DOHH2 (cell line): ENCODE measurements around the gene GHDC.

Source experiments
- H3F3A ChIP-seq: fragments of 200-600 bp; sonication (generic), shearing (Covaris generic); 2 replicates; pipeline ENCODE4 v1.6.0; 2016; ENCODE audit warnings: antibody characterized with exemption, mild to moderate bottlenecking; ENCODE audit not compliant: control insufficient read depth, insufficient read depth
- H3K27ac ChIP-seq: fragments of 200-600 bp; sonication (generic); 2 replicates; pipeline ENCODE4 v1.5.1; 2014; ENCODE audit warnings: low read depth, mild to moderate bottlenecking, low read length, moderate library complexity
- H3K27me3 ChIP-seq: fragments of 200-600 bp; sonication (generic); 2 replicates; pipeline ENCODE4 v1.6.1; 2014; ENCODE audit warnings: mild to moderate bottlenecking, low read length, mixed read lengths; ENCODE audit not compliant: control insufficient read depth
- H3K36me3 ChIP-seq: fragments of 200-600 bp; sonication (generic); 2 replicates; pipeline ENCODE4 v1.6.1; 2014; ENCODE audit warnings: mild to moderate bottlenecking, low read length, moderate library complexity, mixed read lengths; ENCODE audit not compliant: control insufficient read depth
- H3K4me1 ChIP-seq: fragments of 200-600 bp; sonication (generic); 2 replicates; pipeline ENCODE4 v1.6.1; 2014; ENCODE audit warnings: mild to moderate bottlenecking, low read length, mixed read lengths; ENCODE audit not compliant: control insufficient read depth
- H3K4me2 ChIP-seq: fragments of 200-600 bp; sonication (generic); 2 replicates; pipeline ENCODE4 v1.6.0; 2014; ENCODE audit warnings: mild to moderate bottlenecking, low read length, moderate library complexity
- H3K4me3 ChIP-seq: fragments of 200-600 bp; sonication (generic); 2 replicates; pipeline ENCODE4 v1.5.1; 2014; ENCODE audit warnings: mild to moderate bottlenecking, low read length, mixed read lengths
- H3K79me2 ChIP-seq: fragments of 200-600 bp; sonication (generic); 2 replicates; pipeline ENCODE4 v1.6.1; 2014; ENCODE audit warnings: mild to moderate bottlenecking, low read length, mixed read lengths; ENCODE audit not compliant: control insufficient read depth
- H3K9me2 ChIP-seq: fragments of 200-600 bp; sonication (generic); replicated peaks from 2 replicates; pipeline ENCODE4 v1.6.1; 2014; ENCODE audit warnings: mild to moderate bottlenecking, low read length, mixed read lengths; ENCODE audit not compliant: control insufficient read depth
- H3K9me3 ChIP-seq: fragments of 200-600 bp; sonication (generic); 2 replicates; pipeline ENCODE4 v1.6.1; 2014; ENCODE audit warnings: antibody characterized with exemption, low read length, mixed read lengths; ENCODE audit not compliant: control insufficient read depth, insufficient read depth
- H4K20me1 ChIP-seq: fragments of 200-600 bp; sonication (generic); 2 replicates; pipeline ENCODE4 v1.6.0; 2014; ENCODE audit warnings: low read depth, mild to moderate bottlenecking, antibody characterized with exemption, low read length, moderate library complexity; ENCODE audit not compliant: control insufficient read depth, insufficient read depth
- EZH2phosphoT487 ChIP-seq: fragments of 200-600 bp; sonication (generic); IDR thresholded peaks from 2 replicates; pipeline ENCODE4 v1.6.1; 2017; ENCODE audit warnings: borderline replicate concordance, mild to moderate bottlenecking, antibody characterized with exemption, low read length, moderate library complexity, mixed read lengths
- TF ChIP-seq, protein P1 (sequence below): fragments of 200-600 bp; sonication (generic); IDR thresholded peaks from one replicate; pipeline ENCODE4 v1.5.1; 2014; ENCODE audit warnings: antibody characterized with exemption, mild to moderate bottlenecking, low read depth, low read length; ENCODE audit not compliant: poor library complexity, severe bottlenecking

Gene GHDC

GRCh38 chr17:42203354-42203753 is 9.1 kb upstream of the GHDC start:
- no peaks in the 10 kb centered on the region; the same call in 1 of the 2 replicates for H3F3A ChIP-seq
- H3K4me3 ChIP-seq = no peak overlapping the region
- no peaks in the 10 kb centered on the region for H4K20me1 ChIP-seq
- H3K79me2 ChIP-seq = no peaks in the 10 kb centered on the region
- H3K9me2 ChIP-seq = no peaks in the 10 kb centered on the region
- H3K27ac ChIP-seq = no peak overlapping the region
- H3K36me3 ChIP-seq = peaks cover 43% of the 10 kb centered on the region
- TF ChIP-seq, protein P1, sequence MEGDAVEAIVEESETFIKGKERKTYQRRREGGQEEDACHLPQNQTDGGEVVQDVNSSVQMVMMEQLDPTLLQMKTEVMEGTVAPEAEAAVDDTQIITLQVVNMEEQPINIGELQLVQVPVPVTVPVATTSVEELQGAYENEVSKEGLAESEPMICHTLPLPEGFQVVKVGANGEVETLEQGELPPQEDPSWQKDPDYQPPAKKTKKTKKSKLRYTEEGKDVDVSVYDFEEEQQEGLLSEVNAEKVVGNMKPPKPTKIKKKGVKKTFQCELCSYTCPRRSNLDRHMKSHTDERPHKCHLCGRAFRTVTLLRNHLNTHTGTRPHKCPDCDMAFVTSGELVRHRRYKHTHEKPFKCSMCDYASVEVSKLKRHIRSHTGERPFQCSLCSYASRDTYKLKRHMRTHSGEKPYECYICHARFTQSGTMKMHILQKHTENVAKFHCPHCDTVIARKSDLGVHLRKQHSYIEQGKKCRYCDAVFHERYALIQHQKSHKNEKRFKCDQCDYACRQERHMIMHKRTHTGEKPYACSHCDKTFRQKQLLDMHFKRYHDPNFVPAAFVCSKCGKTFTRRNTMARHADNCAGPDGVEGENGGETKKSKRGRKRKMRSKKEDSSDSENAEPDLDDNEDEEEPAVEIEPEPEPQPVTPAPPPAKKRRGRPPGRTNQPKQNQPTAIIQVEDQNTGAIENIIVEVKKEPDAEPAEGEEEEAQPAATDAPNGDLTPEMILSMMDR = no peak
- TF ChIP-seq EZH2phosphoT487 = no peak
- H3K4me2 ChIP-seq = no peak overlapping the region
- no peaks in the 10 kb centered on the region for H3K27me3 ChIP-seq
- no peaks in the 10 kb centered on the region for H3K4me1 ChIP-seq
- H3K9me3 ChIP-seq = no peaks in the 10 kb centered on the region

DNA sequence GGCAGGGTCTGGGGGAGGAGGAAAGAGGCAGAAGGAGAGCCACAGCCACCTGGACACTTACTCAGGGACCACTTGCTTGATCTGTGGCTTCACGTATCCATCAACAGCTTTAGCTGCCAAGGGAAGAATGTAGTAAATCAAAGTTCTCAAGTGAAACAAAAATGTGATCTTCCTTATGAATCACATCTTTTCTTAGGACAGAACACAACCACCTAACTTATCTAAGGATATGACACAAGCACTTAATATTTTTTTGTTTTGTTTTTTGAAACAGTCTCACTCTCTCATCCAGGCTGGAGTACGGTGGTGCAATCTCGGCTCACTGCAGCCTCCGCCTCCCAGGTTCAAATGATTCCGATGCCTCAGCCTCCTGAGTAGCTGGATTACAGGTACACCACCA is 8.4 kb upstream of the GHDC start:
- Histone ChIP-seq H3K27ac (no peak overlapping the region), H3K36me3 (peaks cover 43% of the 10 kb centered on the region)
- TF ChIP-seq EZH2phosphoT487 = no peak
- TF ChIP-seq, protein P1 = no peak

GRCh38 chr17:42202159-42202558 is 7.9 kb upstream of the GHDC start:
- H3K4me3 ChIP-seq = no peak overlapping the region
- no peaks in the 10 kb centered on the region for H3K9me3 ChIP-seq
- no peaks in the 10 kb centered on the region for H3K9me2 ChIP-seq
- H3F3A ChIP-seq = no peaks in the 10 kb centered on the region; the same call in 1 of the 2 replicates
- peaks cover 37% of the 10 kb centered on the region for H3K36me3 ChIP-seq
- H3K27me3 ChIP-seq = no peaks in the 10 kb centered on the region
- no peaks in the 10 kb centered on the region for H4K20me1 ChIP-seq
- H3K4me2 ChIP-seq = no peak overlapping the region
- no peaks in the 10 kb centered on the region for H3K79me2 ChIP-seq
- no peaks in the 10 kb centered on the region for H3K4me1 ChIP-seq
- TF ChIP-seq EZH2phosphoT487 = no peak
- TF ChIP-seq, protein P1 = no peak
- no peak overlapping the region for H3K27ac ChIP-seq

More for the DNA sequence above, 8.4 kb upstream of the GHDC start:
- Histone ChIP-seq H3K4me2 (no peak overlapping the region), H3K9me3 (no peaks in the 10 kb centered on the region), H3K79me2 (no peaks in the 10 kb centered on the region), H3K27me3 (no peaks in the 10 kb centered on the region), H3K4me1 (no peaks in the 10 kb centered on the region), H3K9me2 (no peaks in the 10 kb centered on the region), H3F3A (no peaks in the 10 kb centered on the region; the same call in 1 of the 2 replicates), H3K4me3 (no peak overlapping the region), H4K20me1 (no peaks in the 10 kb centered on the region)

DNA sequence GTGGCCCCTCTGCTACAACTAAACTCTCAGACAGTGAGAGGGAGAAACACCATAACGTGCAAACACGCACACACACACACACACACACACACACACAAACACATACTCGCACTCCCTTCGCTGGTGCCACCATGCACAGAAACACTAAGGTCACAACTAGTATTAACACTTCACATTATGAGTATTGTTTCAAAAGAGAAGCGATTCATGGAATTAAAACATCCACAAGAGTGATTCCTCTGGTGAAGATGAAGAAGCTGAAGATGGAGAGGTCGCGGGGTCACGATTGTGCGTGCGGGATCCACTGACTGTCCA is 7.1 kb upstream of the GHDC start:
- Histone ChIP-seq H3K9me3 (no peaks in the 10 kb centered on the region), H3F3A (no peaks in the 10 kb centered on the region; the same call in 1 of the 2 replicates), H3K4me1 (no peaks in the 10 kb centered on the region; the same call in 1 of the 2 replicates), H3K27ac (no peak overlapping the region), H3K36me3 (peaks cover 34% of the 10 kb centered on the region), H3K27me3 (no peaks in the 10 kb centered on the region), H3K9me2 (no peaks in the 10 kb centered on the region), H3K4me3 (no peak overlapping the region), H3K4me2 (no peak overlapping the region), H4K20me1 (no peaks in the 10 kb centered on the region), H3K79me2 (no peaks in the 10 kb centered on the region)
- TF ChIP-seq, protein P1 = no peak
- no peak for TF ChIP-seq EZH2phosphoT487
